GM06990 (cell line): ENCODE data around the gene OGFOD3.

Experiments used
- DNase-seq: peaks from one replicate; pipeline ENCODE4 v3.0.0-alpha.2; 2011; ENCODE audit not compliant: insufficient read length; ENCODE audit errors: extremely low read depth
- H3K27me3 ChIP-seq: replicated peaks from 2 replicates; pipeline ENCODE4 v1.6.0; 2011; ENCODE audit warnings: low read length; ENCODE audit not compliant: control insufficient read depth, insufficient read depth
- H3K36me3 ChIP-seq: 2 replicates; pipeline ENCODE4 v1.5.1; 2011; ENCODE audit warnings: low read length; ENCODE audit not compliant: control insufficient read depth, insufficient read depth
- H3K4me3 ChIP-seq: replicated peaks from 2 replicates; pipeline ENCODE4 v1.5.1; 2011; ENCODE audit warnings: low read depth, mild to moderate bottlenecking, control low read depth, low read length
- TF ChIP-seq, protein P1 (sequence below): IDR thresholded peaks from 2 replicates; pipeline ENCODE4 v1.5.1; 2011; ENCODE audit warnings: low read length, control low read depth, mild to moderate bottlenecking, inconsistent platforms; ENCODE audit not compliant: insufficient read depth, poor library complexity, severe bottlenecking

The OGFOD3 gene

DNA sequence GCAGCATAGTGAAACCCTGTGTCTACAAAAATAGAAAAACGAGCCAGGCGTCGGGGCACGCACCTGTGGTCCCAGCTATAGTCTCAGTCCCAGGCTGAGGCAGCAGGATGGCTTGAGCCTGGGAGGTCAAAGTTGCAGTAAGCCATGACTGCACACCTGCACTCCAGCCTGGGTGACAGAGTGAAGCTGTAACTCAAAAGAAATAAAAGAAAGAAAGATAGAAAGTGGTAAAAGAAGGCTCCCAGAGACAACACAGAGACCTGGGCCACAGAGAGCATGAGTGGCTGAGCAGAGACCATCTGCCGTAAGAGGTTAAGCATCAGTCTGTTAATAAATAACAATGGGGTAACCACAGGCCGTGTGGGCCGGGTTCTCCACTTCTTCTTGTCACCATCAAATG is 15.5 kb downstream of the OGFOD3 start:
- DNase-seq = no peak
- TF ChIP-seq, protein P1, sequence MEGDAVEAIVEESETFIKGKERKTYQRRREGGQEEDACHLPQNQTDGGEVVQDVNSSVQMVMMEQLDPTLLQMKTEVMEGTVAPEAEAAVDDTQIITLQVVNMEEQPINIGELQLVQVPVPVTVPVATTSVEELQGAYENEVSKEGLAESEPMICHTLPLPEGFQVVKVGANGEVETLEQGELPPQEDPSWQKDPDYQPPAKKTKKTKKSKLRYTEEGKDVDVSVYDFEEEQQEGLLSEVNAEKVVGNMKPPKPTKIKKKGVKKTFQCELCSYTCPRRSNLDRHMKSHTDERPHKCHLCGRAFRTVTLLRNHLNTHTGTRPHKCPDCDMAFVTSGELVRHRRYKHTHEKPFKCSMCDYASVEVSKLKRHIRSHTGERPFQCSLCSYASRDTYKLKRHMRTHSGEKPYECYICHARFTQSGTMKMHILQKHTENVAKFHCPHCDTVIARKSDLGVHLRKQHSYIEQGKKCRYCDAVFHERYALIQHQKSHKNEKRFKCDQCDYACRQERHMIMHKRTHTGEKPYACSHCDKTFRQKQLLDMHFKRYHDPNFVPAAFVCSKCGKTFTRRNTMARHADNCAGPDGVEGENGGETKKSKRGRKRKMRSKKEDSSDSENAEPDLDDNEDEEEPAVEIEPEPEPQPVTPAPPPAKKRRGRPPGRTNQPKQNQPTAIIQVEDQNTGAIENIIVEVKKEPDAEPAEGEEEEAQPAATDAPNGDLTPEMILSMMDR = no peak
- Histone ChIP-seq H3K27me3 (no peaks in the 10 kb centered on the region), H3K36me3 (peaks cover 10% of the 10 kb centered on the region), H3K4me3 (no peak overlapping the region)

DNA sequence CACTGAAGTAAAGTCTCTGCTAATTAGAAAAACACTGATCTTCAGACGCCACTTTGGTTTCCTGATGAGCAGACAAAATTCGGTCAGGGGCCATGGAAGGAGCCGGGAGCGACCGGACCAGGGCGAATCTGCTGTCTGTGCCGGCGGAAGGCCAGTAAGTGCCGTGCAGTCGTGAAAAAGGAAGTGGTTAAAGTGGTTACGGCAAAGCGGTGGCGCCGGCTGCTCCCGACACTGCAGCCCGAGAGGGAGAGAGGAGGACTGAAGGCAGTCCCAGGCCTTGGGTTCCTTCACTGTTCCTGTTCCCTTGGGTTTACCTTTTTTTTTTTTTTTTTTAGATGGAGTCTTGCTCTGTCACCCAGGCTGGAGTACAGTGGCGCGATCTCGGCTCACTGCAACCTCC is 17.6 kb downstream of the OGFOD3 start:
- Histone ChIP-seq H3K27me3 (no peaks in the 10 kb centered on the region), H3K4me3 (no peak overlapping the region; the same call in 1 of the 2 replicates), H3K36me3 (peaks cover 8% of the 10 kb centered on the region)
- peak; percentile 74 for DNase-seq
- TF ChIP-seq, protein P1 = no peak

DNA sequence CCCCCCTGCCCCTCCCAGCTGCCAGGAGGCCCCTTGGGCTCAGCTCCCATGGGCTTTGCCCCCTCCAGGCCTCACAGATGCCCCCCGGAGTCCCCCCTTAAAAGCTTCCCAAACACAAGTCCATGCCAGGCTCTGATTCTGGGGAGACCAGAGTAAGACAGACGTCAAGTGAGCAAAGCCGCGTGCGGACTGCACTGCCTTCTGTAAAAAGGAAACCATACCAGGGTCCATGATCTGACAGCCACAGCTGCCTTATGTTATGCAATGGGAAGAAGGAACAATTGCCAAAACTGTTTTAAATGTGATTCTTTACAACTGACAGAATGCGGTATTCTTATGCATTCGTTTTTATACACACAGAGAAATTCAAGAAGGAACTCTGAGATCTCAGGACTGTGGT is 18.2 kb downstream of the OGFOD3 start:
- Histone ChIP-seq H3K4me3 (no peak overlapping the region), H3K36me3 (peaks cover 8% of the 10 kb centered on the region), H3K27me3 (no peaks in the 10 kb centered on the region)
- no peak for DNase-seq
- TF ChIP-seq, protein P1 = no peak

DNA sequence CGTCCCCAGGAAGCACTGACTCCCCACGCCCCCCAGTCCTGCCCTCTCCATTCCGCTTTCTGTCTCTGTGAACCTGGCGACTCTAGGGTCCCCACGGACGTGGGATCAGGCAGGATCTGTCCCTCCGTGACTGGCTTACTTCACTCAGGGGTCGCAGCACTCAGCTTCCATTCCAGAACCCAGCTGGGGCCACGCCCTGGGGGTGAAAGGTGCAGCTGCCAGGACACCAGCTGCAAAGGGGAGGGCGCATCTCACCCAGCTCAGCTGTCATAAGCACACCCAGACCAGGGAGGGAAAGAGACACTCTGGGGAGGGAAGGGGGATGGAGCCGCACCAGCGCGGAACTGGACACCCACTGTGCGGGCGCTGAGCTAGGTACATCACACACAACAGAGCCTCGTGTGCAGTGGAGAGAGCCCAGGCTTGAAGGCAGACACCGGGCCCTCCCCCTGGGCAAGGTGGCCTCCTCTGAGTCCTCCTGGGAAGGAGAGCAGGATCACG is 18.7 kb downstream of the OGFOD3 start:
- DNase-seq = no peak
- TF ChIP-seq, protein P1 = no peak
- no peaks in the 10 kb centered on the region for H3K27me3 ChIP-seq
- peaks cover 8% of the 10 kb centered on the region for H3K36me3 ChIP-seq
- H3K4me3 ChIP-seq = no peak overlapping the region

DNA sequence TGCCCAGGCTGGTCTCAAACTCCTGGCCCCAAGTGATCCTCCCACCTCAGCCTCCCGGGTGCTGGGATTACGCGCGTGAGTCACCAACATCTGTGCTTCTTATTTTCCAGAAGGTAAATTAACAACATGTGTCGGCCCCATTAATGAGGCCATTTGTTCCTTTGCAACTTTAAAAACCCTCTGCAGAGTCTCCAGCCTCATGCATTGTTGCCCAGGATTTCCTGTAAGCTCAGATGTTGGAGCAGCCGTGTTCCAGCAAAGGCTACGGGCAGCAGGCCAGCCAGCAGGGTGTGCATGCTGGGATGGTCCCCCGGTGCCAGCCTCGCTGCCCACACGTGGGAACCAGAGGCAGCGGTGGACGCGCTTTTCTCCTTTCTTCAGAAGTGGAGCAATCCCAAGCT is 19.3 kb downstream of the OGFOD3 start:
- no peak for DNase-seq
- H3K27me3 ChIP-seq = no peaks in the 10 kb centered on the region
- TF ChIP-seq, protein P1 = no peak
- H3K36me3 ChIP-seq = peaks cover 6% of the 10 kb centered on the region
- no peak overlapping the region for H3K4me3 ChIP-seq
